IMR-90 (cell line): ENCODE data around the gene SLC18A3.

Experiments
- MXI1 ChIP-seq: IDR thresholded peaks from 2 replicates; pipeline ENCODE4 v1.6.1; 2012; ENCODE audit warnings: low read depth, mild to moderate bottlenecking, low read length, moderate library complexity, borderline replicate concordance
- TF ChIP-seq, protein P1 (sequence below): conservative IDR thresholded peaks from 2 replicates; pipeline ENCODE4 v1.5.1; 2012; ENCODE audit warnings: mild to moderate bottlenecking, low read depth, low read length, improper control_type of control experiment

DNA sequence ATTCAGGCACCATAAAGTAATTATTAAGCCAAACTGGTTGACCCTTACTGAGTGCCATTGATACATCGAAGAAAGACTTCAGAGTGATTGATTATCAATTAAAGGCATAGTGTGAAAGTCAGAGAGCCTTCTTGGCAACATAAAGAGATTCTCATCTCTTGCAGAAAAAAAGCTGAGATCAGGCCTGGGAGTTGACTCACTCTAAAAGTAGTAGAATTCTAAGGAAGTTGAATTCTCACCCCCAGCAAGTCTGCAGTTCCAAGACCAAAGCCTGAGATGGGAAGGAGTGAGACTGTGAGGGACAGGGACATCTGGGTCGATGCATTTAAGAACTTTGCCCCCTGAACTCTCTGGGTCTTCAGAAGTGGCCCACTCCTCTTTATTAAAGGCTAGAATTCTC lies 49.6 kb upstream of the SLC18A3 start:
- TF ChIP-seq, protein P1, sequence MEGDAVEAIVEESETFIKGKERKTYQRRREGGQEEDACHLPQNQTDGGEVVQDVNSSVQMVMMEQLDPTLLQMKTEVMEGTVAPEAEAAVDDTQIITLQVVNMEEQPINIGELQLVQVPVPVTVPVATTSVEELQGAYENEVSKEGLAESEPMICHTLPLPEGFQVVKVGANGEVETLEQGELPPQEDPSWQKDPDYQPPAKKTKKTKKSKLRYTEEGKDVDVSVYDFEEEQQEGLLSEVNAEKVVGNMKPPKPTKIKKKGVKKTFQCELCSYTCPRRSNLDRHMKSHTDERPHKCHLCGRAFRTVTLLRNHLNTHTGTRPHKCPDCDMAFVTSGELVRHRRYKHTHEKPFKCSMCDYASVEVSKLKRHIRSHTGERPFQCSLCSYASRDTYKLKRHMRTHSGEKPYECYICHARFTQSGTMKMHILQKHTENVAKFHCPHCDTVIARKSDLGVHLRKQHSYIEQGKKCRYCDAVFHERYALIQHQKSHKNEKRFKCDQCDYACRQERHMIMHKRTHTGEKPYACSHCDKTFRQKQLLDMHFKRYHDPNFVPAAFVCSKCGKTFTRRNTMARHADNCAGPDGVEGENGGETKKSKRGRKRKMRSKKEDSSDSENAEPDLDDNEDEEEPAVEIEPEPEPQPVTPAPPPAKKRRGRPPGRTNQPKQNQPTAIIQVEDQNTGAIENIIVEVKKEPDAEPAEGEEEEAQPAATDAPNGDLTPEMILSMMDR, result no peak
- no peak for TF ChIP-seq MXI1
